Measurements from ENCODE around the gene DUOXA2. TPM values are rescaled to one million over a fixed set of nuclear protein-coding genes. Genes with fewer than 3 reads are reported as not detected.

DUOXA2 gene
- polyA plus RNA-seq, 1 experiment, result not detected

- H3K36me3 ChIP-seq (ENCODE audit: control insufficient read depth, insufficient read depth, low read length), result 0 out of 2 replicates have a peak, but pooled peaks cover 1% of the 10 kb centered on the region
- no peak for DNase-seq (ENCODE audit: low read depth)
- ChIA-PET CTCF (no interaction called here), POLR2A (no interaction called here)
- no peak overlapping the region for H3K4me3 ChIP-seq (ENCODE audit: low read depth, low read length)
- H3K27me3 ChIP-seq (ENCODE audit: control insufficient read depth, insufficient read depth, low read length), result no peaks in the 10 kb centered on the region
- no peak for TF ChIP-seq CTCF (IDR thresholded peaks at IDR 0.05; ENCODE audit: insufficient read depth, low read depth, low read length)
Observed at GRCh38 chr15:45151998-45152828, 38.1 kb downstream of the DUOXA2 start.

- Histone ChIP-seq H3K4me3 (ENCODE audit: low read depth, low read length) (no peak overlapping the region), H3K36me3 (ENCODE audit: control insufficient read depth, insufficient read depth, low read length) (0 out of 2 replicates have a peak, but pooled peaks cover 1% of the 10 kb centered on the region), H3K27me3 (ENCODE audit: control insufficient read depth, insufficient read depth, low read length) (no peaks in the 10 kb centered on the region)
- CTCF ChIA-PET, result interaction anchor here (1.0 to 2.5 kb wide), 2 partner anchors 38 to 244 kb away, joined by 3 to 7 read pairs; no protein-coding TSS in a partner anchor
- TF ChIP-seq CTCF (IDR thresholded peaks at IDR 0.05; ENCODE audit: insufficient read depth, low read depth, low read length), result no peak
- POLR2A ChIA-PET, result no interaction called here
- no peak for DNase-seq (ENCODE audit: low read depth)
Observed at GRCh38 chr15:45155739-45156138, 41.6 kb downstream of the DUOXA2 start.

- ChIA-PET POLR2A (no interaction called here), CTCF (interaction anchor here (1.0 to 2.5 kb wide), 4 partner anchors 11 to 243 kb away, joined by 3 to 8 read pairs (median 7); no protein-coding TSS in a partner anchor)
- H3K4me3 ChIP-seq (ENCODE audit: low read depth, low read length), result no peak overlapping the region
- no peaks in the 10 kb centered on the region for H3K36me3 ChIP-seq (ENCODE audit: control insufficient read depth, insufficient read depth, low read length)
- no peaks in the 10 kb centered on the region for H3K27me3 ChIP-seq (ENCODE audit: control insufficient read depth, insufficient read depth, low read length)
- DNase-seq (ENCODE audit: low read depth), result peak; percentile 21
- TF ChIP-seq CTCF (IDR thresholded peaks at IDR 0.05; ENCODE audit: insufficient read depth, low read depth, low read length), result no peak
Observed at GRCh38 chr15:45156744-45157455, 42.8 kb downstream of the DUOXA2 start.

- no peak for TF ChIP-seq CTCF (IDR thresholded peaks at IDR 0.05; ENCODE audit: insufficient read depth, low read depth, low read length)
- H3K4me3 ChIP-seq (ENCODE audit: low read depth, low read length), result no peak overlapping the region
- H3K27me3 ChIP-seq (ENCODE audit: control insufficient read depth, insufficient read depth, low read length), result no peaks in the 10 kb centered on the region
- peak; percentile 38 for DNase-seq (ENCODE audit: low read depth)
- ChIA-PET POLR2A (no interaction called here), CTCF (interaction anchor here (1.3 to 1.9 kb wide), 2 partner anchors 40 to 241 kb away, joined by 4 to 7 read pairs; no protein-coding TSS in a partner anchor)
- no peaks in the 10 kb centered on the region for H3K36me3 ChIP-seq (ENCODE audit: control insufficient read depth, insufficient read depth, low read length)
Observed at GRCh38 chr15:45157974-45158373, 43.8 kb downstream of the DUOXA2 start.

GRCh38 chr15:45161666-45162065 lies 47.5 kb downstream of the DUOXA2 start:
- ChIA-PET CTCF (interaction anchor here (1.1 to 5.6 kb wide), 7 partner anchors 14 to 296 kb away, joined by 3 to 70 read pairs (median 8); a partner anchor contains a TSS), POLR2A (no interaction called here)
- no peak for DNase-seq (ENCODE audit: low read depth)
- Histone ChIP-seq H3K27me3 (ENCODE audit: control insufficient read depth, insufficient read depth, low read length) (no peaks in the 10 kb centered on the region), H3K4me3 (ENCODE audit: low read depth, low read length) (no peak overlapping the region), H3K36me3 (ENCODE audit: control insufficient read depth, insufficient read depth, low read length) (no peaks in the 10 kb centered on the region)
- TF ChIP-seq CTCF (IDR thresholded peaks at IDR 0.05; ENCODE audit: insufficient read depth, low read depth, low read length), result no peak
